HFF-Myc (cell line): ENCODE results near the gene UBL4B.

Experiments used
- DNase-seq: peaks from one replicate; pipeline ENCODE4 v3.0.0-alpha.2; 2011; ENCODE audit warnings: low read depth; ENCODE audit errors: extremely low read depth
- H3K4me3 ChIP-seq: replicated peaks from 2 replicates; pipeline ENCODE4 v1.5.1; 2011; ENCODE audit warnings: low read depth, mild to moderate bottlenecking, control low read depth, low read length
- TF ChIP-seq, protein P1 (sequence below): IDR thresholded peaks from 2 replicates; pipeline ENCODE4 v1.5.1; 2012; ENCODE audit warnings: mild to moderate bottlenecking, low read depth, low read length, control low read depth; ENCODE audit errors: missing control alignments

Gene UBL4B

GRCh38 chr1:110091791-110092190 lies 20.5 kb upstream of the UBL4B start:
- no peak overlapping the region for H3K4me3 ChIP-seq
- TF ChIP-seq, protein P1, sequence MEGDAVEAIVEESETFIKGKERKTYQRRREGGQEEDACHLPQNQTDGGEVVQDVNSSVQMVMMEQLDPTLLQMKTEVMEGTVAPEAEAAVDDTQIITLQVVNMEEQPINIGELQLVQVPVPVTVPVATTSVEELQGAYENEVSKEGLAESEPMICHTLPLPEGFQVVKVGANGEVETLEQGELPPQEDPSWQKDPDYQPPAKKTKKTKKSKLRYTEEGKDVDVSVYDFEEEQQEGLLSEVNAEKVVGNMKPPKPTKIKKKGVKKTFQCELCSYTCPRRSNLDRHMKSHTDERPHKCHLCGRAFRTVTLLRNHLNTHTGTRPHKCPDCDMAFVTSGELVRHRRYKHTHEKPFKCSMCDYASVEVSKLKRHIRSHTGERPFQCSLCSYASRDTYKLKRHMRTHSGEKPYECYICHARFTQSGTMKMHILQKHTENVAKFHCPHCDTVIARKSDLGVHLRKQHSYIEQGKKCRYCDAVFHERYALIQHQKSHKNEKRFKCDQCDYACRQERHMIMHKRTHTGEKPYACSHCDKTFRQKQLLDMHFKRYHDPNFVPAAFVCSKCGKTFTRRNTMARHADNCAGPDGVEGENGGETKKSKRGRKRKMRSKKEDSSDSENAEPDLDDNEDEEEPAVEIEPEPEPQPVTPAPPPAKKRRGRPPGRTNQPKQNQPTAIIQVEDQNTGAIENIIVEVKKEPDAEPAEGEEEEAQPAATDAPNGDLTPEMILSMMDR: no peak
- DNase-seq: no peak

DNA sequence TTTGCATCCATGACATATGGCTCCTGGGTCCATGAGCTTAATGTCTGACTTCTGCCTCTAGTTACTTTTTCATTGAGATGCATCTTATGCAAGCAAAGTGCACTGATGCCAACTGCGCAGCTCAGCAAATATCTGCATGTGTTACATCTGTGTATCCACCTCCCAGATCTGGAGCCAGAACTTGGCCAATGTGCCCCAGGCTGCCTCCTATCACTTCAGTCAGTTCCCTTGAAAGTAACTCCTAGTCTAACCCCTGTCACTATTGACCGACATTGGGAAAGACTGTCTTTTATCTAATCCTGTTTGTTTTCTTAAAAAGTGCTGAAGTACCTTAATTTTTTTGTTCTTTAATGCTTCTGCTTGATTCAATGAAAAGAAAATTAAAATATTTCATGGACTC lies 19.3 kb upstream of the UBL4B start:
- TF ChIP-seq, protein P1: no peak
- no peak overlapping the region for H3K4me3 ChIP-seq

DNA sequence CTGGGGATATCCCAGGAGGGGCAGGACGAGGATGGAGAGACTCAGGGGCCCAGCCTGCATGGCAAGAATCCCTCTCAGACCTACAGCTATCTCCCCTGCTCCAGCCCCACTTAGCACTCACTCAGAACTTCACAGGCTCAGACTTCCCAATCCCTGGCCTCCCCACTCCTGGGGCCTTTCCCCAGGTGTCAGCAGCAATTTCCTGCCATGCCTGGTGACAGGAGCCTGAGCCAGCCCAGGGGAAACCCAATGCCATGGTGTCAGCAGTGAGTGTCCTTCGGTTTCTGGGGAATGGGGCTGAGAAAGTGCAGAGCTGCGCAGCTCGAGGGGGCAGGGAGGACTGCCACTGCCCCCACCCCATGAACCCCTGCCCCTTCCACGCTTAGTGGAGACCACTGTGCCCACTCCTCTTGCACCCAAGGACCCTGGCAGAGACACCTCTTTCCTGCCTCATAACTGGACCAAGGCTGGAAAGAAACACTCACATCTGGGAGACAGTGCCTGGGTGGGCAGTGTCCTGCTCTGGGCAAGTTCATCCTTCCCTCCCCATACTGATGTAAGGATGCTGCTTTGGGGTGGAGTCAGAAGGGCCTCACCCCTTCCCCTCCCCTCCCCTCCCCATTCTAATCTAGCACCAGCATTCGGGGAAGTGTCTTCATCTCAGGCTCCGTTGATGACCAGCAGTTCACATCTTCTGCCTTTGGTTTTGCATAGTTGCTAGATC lies 17.1 kb upstream of the UBL4B start:
- no peak for DNase-seq
- H3K4me3 ChIP-seq: no peak overlapping the region
- TF ChIP-seq, protein P1: no peak

More for the DNA sequence above, 19.3 kb upstream of the UBL4B start:
- no peak for DNase-seq

DNA sequence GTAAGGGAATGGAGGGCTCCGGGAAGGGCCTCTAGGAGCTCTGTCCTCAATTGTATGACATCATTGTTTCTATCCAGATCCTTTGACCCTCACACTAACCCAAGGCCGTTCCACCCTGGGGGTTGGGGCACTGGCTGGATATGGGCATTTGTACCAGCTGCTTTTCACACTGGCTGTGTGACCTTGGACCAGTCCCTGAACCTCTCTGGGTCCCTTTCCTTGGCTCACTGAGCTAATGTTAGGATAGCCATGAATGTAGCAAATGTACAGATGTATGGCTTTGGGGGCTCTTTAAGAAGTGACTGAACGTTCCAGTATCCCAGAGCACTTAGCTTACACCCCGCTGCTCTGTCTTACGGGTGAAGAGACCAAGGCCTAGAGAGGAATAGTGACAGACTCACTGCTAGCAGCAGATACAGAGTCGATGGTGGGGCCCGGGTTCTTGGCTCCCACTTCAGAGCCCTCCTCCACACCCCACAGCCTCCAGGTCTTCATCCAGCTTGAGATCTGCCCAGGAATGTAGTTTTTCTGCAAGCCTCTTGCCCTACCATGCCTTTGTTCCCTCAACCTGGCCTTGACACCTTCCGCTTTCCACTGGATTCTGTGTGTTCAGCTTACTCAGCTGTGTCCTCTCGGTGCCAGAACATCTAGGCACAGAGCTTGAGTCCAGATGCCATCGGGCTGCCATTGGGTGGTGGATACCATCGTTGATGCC lies 14.6 kb upstream of the UBL4B start:
- H3K4me3 ChIP-seq: no peak overlapping the region
- TF ChIP-seq, protein P1: no peak
- no peak for DNase-seq

GRCh38 chr1:110098222-110099026 lies 13.8 kb upstream of the UBL4B start:
- H3K4me3 ChIP-seq: no peak overlapping the region
- TF ChIP-seq, protein P1: no peak
- DNase-seq: no peak

- TF ChIP-seq, protein P1: no peak
- no peak overlapping the region for H3K4me3 ChIP-seq
- DNase-seq: no peak
Observed at GRCh38 chr1:110100335-110100734, 11.9 kb upstream of the UBL4B start.
